ENCODE data around the gene SS18.
A peak's percentile ranks its signal among the peaks of the same experiment; 100 is the strongest.

Gene SS18

GRCh38 chr18:26071725-26072124 is 18.7 kb downstream of the SS18 start:
- no peak for DNase-seq (ENCODE audit: low read depth)

DNA sequence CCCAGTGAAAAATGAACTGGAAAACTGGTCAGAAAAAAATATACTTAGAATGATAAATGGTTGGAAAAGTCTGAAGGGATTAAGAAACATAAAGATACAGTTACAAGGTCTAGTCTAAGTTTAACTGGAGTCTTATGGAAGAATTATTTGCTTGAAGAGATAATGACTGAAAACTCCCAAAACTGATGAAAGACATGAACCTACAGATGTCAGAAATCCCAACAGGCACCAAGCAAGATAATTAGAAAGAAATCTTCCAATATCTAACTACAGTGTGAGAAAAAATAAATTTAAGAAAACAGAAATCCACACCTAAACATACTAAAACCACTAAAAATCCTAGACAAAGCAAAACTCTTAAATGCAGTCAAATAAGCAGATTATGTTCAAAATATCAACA is 19.4 kb downstream of the SS18 start:
- no peak for DNase-seq (ENCODE audit: low read depth)

DNA sequence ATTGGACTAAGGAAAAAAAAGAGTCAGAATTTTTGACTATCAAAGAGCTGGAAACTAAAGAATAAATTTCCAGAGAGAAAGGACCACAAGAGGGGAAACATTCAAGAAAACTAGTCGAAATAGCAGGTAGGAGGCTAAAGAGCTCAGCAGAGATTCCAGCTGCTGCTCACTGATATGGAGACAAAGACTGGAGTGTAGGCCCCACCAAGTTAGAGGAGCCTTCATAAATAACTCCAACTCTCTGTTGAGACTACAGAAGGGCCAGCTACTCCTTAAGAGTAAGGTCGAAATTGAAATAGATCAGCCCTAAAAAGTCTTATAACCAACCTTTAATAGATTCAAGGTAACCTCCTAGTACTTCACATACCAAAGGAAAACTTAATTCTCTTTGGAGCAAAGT is 31.1 kb downstream of the SS18 start:
- DNase-seq (ENCODE audit: low read depth), result no peak

GRCh38 chr18:26057344-26057773 is 33.1 kb downstream of the SS18 start:
- DNase-seq (ENCODE audit: low read depth), result no peak

DNA sequence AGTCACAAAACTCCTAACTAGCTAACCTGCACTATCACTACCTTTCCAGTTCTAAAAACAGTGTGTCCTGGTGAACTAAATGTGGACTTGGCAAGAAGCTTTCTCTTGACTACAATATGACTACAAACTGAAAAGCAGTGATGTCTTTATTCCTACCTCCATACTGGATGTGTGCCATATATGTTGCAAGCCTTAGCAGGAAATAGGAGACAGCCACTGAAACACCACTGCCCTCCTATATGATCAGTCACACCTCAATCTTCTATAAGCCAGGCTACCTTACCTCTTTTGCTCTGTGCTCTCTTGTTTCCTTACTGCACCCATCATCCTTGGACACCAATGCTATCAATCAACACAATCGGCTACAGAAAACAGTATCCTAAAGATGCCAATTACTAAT is 34.1 kb downstream of the SS18 start:
- DNase-seq (ENCODE audit: low read depth), result peak; percentile 6

GRCh38 chr18:26052505-26052904 is 37.9 kb downstream of the SS18 start:
- no peak for DNase-seq (ENCODE audit: low read depth)

DNA sequence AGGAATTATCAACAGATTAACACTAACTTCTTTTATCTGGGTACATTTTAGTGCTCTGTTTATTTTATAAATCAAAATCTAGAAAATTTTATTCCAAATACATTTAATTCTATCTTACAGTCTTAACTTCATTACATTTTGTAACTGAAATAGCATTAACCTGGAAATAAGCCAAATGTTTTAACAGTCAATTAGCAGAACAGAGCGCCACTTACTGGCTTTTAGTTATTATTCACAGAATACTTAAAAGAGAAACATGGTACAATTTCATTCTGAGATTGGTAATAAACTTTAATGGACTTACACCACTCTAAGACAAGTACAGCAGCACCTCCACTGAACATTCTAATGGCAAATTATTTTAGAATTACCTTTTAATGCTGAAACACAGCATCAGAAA is 38.6 kb downstream of the SS18 start:
- no peak for DNase-seq (ENCODE audit: low read depth)

- no peak for DNase-seq (ENCODE audit: low read depth)
Measured at GRCh38 chr18:26046419-26047077, 43.9 kb downstream of the SS18 start.

- no peak for DNase-seq (ENCODE audit: low read depth)
Measured at GRCh38 chr18:26044807-26045206, 45.6 kb downstream of the SS18 start.

GRCh38 chr18:26040051-26040656 is 50.3 kb downstream of the SS18 start:
- no peak for DNase-seq (ENCODE audit: low read depth)

DNA sequence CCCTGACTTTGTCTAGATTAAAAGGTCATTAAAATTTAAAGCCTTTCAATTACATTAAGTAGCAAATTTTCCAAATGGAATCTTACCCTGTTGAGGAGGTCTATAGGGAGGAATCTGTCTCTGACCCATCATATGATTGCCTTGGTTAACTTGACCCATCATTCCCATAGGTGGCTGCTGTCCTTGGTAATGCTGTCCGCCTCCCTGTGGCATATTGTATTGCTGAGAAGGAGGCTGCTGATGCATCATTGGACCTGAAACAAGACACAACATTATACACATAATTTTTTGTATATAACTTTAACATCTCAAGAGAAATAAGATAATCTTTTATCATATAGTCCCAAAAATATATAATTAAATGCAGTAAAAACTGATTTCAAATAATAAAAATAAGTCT is 51.2 kb downstream of the SS18 start:
- no peak for DNase-seq (ENCODE audit: low read depth)

GRCh38 chr18:26036635-26037034 is 53.8 kb downstream of the SS18 start:
- no peak for DNase-seq (ENCODE audit: low read depth)

- no peak for DNase-seq (ENCODE audit: low read depth)
Measured at GRCh38 chr18:26034850-26035497, 55.4 kb downstream of the SS18 start.

DNA sequence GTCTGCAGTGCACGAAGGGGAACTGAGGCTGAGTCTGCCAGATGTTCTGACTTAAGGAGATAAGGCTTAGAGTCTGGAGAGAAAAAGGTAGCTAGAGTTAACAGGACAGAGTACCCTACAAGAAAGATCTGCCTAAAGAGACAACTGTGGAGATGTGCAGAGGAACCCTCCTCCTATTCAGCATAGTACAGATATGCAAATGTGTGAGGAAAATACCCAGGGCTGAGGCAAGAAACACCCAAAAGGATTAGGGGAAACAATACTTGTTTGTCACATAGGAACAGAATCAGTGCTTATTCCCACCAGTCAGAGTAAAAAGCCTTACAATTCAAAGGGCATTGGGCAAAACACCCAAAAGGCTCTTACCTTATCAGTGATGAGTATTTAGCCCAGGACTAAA is 67.8 kb downstream of the SS18 start:
- no peak for DNase-seq (ENCODE audit: low read depth)

GRCh38 chr18:26021061-26021754 is 69.2 kb downstream of the SS18 start:
- no peak for DNase-seq (ENCODE audit: low read depth)

GRCh38 chr18:26017929-26018328 is 72.5 kb downstream of the SS18 start:
- DNase-seq (ENCODE audit: low read depth), result no peak

- no peak for DNase-seq (ENCODE audit: low read depth)
Measured at GRCh38 chr18:26014462-26014861, 76.0 kb downstream of the SS18 start.

- no peak for DNase-seq (ENCODE audit: low read depth)
Measured at GRCh38 chr18:26008619-26009018, 81.8 kb downstream of the SS18 start.

DNA sequence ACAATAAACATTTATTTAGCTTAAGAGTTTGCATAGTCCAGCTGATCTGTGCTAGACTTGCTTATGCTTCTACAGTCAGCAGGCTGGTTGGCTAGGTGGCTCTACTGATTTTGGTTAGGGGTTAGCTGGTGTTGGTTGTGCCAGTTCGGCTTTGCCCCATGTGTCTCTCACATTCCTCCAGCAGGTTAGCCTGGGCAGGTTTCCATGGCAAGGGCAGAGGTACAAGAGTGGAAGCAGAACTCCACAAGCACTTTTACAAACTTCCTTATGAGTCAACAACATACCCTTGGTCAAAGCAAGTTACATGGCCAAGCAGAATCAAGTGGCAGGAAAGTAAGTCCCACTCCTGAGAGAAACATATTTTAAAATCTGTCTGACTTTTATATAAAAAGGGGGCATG is 82.3 kb downstream of the SS18 start:
- no peak for DNase-seq (ENCODE audit: low read depth)

- DNase-seq (ENCODE audit: low read depth), result no peak
Measured at GRCh38 chr18:26005950-26006349, 84.5 kb downstream of the SS18 start.

- no peak for DNase-seq (ENCODE audit: low read depth)
Measured at GRCh38 chr18:26004832-26005231, 85.6 kb downstream of the SS18 start.

DNA sequence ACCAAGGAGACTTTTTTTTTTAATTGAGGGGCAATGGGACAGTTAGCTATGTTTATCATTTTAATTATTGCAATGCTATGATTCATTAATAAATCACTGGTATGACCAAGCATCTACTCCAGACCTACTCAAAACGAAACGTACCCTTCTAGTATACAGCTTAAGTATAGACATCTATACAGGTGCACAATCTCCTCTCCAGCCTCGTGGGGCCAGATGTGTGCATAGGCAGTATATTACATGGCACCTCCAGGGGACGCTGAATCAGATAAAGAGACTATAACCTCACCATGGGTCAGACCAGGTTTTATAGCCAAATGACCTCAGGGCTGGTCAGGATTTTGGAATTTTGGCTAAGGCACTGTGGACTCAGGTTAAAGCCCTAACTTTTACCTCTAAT is 86.6 kb downstream of the SS18 start:
- DNase-seq (ENCODE audit: low read depth), result no peak

DNA sequence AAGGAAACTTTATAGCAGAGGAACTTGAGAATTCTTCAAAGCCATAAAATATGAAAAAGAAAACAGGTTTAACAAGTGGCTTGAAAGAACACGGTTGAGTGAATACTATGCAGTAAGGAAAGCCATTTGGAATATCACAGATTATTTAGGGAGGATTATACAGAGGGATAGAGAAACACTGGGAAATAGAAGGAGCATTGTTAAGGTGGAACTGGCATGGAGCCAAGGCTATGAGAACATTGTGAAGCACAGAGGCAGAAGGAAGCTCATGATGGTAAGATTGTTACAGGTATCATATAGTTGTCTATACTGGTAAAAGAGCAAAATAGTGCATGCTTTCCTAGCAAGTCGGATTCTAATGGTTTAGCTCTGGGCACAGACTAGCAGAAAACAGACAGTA is 87.1 kb downstream of the SS18 start:
- DNase-seq (ENCODE audit: low read depth), result no peak
